Measurements from ENCODE around the gene EID3. TPM values are rescaled to one million over a fixed set of nuclear protein-coding genes. Genes with fewer than 3 reads are reported as not detected.

Gene EID3
- total RNA-seq (2022) (2.0 and 3.2 TPM in 2 replicates), Bru-seq, nascent RNA (percentile 95 among the genes with signal in this experiment), BruChase-seq, experiment 1, labeled RNA remaining after a 2-hour chase (percentile 79 among the genes with signal in this experiment), BruChase-seq, experiment 2, labeled RNA remaining after a 6-hour chase (percentile 84 among the genes with signal in this experiment)
- long read RNA-seq, result 0 reads

DNA sequence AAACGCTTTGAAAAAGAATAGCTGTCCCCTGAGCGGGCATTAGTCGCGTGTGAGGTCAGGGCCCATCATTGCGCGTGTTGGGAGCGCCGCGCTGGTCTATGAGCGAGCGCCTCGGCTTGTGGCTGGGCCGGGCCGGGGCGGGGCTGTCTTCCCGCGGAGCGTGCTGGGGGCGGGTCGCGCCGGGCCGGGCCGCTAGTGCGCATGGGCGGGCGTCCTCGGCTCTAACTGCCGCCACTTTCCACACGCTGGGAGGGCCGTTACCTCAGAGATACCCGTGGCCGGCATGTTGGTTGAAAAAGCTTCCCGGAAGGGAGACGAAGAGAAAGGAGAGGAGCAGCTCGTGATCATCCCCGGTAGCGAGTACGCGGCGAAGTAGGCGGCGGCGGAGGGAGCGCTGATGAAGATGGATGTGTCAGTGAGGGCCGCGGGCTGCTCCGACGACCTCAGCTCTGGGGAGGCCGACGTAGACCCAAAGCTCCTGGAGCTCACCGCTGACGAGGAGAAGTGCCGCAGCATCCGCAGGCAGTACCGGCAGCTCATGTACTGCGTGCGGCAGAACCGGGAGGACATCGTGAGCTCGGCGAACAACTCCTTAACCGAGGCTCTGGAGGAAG lies at the start of gene EID3:
Gene EID3 (plus strand): TSS at position 202 of the 614 bp plus-strand sequence. CDS start 196 bp downstream, at position 398.
- CTCF ChIA-PET, result no interaction called here
- intact Hi-C loops (cut with micrococcal nuclease; ENCODE audit: unreplicated experiment), result no loop called here
- H3K4me1 ChIP-seq, result peaks cover 20% of the 10 kb centered on the region
- no TSS peak for BruUV-seq (replicated peaks)
- no peak within 1 kb of the TSS for H3K4me3 ChIP-seq (ENCODE audit: low read depth, low read length)
- Mint-ChIP-seq H3K4me3 (ENCODE audit: unreplicated experiment) (no peak within 1 kb of the TSS), H3K9me3 (ENCODE audit: unreplicated experiment) (no peaks in the 10 kb centered on the region), H3K27me3 (ENCODE audit: insufficient read depth, unreplicated experiment) (no peaks in the 10 kb centered on the region), H3K27ac (ENCODE audit: unreplicated experiment) (no peak within 1 kb of the TSS), H3K36me3 (ENCODE audit: insufficient read depth, unreplicated experiment) (peaks cover 72% of the 10 kb centered on the region), H3K4me1 (ENCODE audit: low read depth, unreplicated experiment) (peaks cover 32% of the 10 kb centered on the region)
- H3K36me3 ChIP-seq (ENCODE audit: control insufficient read depth, insufficient read depth, low read length), result no peaks in the 10 kb centered on the region
- POLR2A ChIA-PET, result no interaction called here
- no peaks in the 10 kb centered on the region for H3K27me3 ChIP-seq (replicated peaks; ENCODE audit: control insufficient read depth, insufficient read depth, low read length)
- no peaks in the 10 kb centered on the region for H3K9me3 ChIP-seq
- TF ChIP-seq, protein P1, sequence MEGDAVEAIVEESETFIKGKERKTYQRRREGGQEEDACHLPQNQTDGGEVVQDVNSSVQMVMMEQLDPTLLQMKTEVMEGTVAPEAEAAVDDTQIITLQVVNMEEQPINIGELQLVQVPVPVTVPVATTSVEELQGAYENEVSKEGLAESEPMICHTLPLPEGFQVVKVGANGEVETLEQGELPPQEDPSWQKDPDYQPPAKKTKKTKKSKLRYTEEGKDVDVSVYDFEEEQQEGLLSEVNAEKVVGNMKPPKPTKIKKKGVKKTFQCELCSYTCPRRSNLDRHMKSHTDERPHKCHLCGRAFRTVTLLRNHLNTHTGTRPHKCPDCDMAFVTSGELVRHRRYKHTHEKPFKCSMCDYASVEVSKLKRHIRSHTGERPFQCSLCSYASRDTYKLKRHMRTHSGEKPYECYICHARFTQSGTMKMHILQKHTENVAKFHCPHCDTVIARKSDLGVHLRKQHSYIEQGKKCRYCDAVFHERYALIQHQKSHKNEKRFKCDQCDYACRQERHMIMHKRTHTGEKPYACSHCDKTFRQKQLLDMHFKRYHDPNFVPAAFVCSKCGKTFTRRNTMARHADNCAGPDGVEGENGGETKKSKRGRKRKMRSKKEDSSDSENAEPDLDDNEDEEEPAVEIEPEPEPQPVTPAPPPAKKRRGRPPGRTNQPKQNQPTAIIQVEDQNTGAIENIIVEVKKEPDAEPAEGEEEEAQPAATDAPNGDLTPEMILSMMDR (IDR thresholded peaks at IDR 0.05; ENCODE audit: insufficient read depth in 1 of 2, low read depth in 1 of 2, low read length in 1 of 2, severe bottlenecking in 1 of 2, unreplicated experiment in 1 of 2), result no peak
- DNase-seq, result no peak

GRCh38 chr12:104257913-104258472 lies 45.5 kb upstream of the EID3 start:
- Histone ChIP-seq H3K9me3 (no peaks in the 10 kb centered on the region), H3K27me3 (replicated peaks; ENCODE audit: control insufficient read depth, insufficient read depth, low read length) (no peaks in the 10 kb centered on the region), H3K4me3 (ENCODE audit: low read depth, low read length) (no peak overlapping the region), H3K36me3 (ENCODE audit: control insufficient read depth, insufficient read depth, low read length) (no peaks in the 10 kb centered on the region), H3K4me1 (no peaks in the 10 kb centered on the region)
- ChIA-PET CTCF (no interaction called here), POLR2A (no interaction called here)
- BruUV-seq (replicated peaks), result no TSS peak
- Mint-ChIP-seq H3K4me1 (ENCODE audit: low read depth, unreplicated experiment) (no peaks in the 10 kb centered on the region), H3K9me3 (ENCODE audit: unreplicated experiment) (no peaks in the 10 kb centered on the region), H3K36me3 (ENCODE audit: insufficient read depth, unreplicated experiment) (no peaks in the 10 kb centered on the region), H3K27ac (ENCODE audit: unreplicated experiment) (no peak overlapping the region), H3K27me3 (ENCODE audit: insufficient read depth, unreplicated experiment) (no peaks in the 10 kb centered on the region), H3K4me3 (ENCODE audit: unreplicated experiment) (no peak overlapping the region)
- intact Hi-C loops (cut with micrococcal nuclease; ENCODE audit: unreplicated experiment), result no loop called here
- TF ChIP-seq, protein P1 (IDR thresholded peaks at IDR 0.05; ENCODE audit: insufficient read depth in 1 of 2, low read depth in 1 of 2, low read length in 1 of 2, severe bottlenecking in 1 of 2, unreplicated experiment in 1 of 2), result no peak
- no peak for DNase-seq

GRCh38 chr12:104258476-104259067 lies 45.0 kb upstream of the EID3 start:
- no peaks in the 10 kb centered on the region for H3K27me3 Mint-ChIP-seq (ENCODE audit: insufficient read depth, unreplicated experiment)
- no peak overlapping the region for H3K4me3 ChIP-seq (ENCODE audit: low read depth, low read length)
- H3K36me3 Mint-ChIP-seq (ENCODE audit: insufficient read depth, unreplicated experiment), result no peaks in the 10 kb centered on the region
- ChIA-PET POLR2A (no interaction called here), CTCF (no interaction called here)
- H3K4me1 Mint-ChIP-seq (ENCODE audit: low read depth, unreplicated experiment), result no peaks in the 10 kb centered on the region
- no peak overlapping the region for H3K27ac Mint-ChIP-seq (ENCODE audit: unreplicated experiment)
- no peak for DNase-seq
- intact Hi-C loops (cut with micrococcal nuclease; ENCODE audit: unreplicated experiment), result no loop called here
- no peaks in the 10 kb centered on the region for H3K27me3 ChIP-seq (replicated peaks; ENCODE audit: control insufficient read depth, insufficient read depth, low read length)
- no peaks in the 10 kb centered on the region for H3K4me1 ChIP-seq
- no peaks in the 10 kb centered on the region for H3K36me3 ChIP-seq (ENCODE audit: control insufficient read depth, insufficient read depth, low read length)
- H3K9me3 ChIP-seq, result no peaks in the 10 kb centered on the region
- no TSS peak for BruUV-seq (replicated peaks)
- no peak overlapping the region for H3K4me3 Mint-ChIP-seq (ENCODE audit: unreplicated experiment)
- TF ChIP-seq, protein P1 (IDR thresholded peaks at IDR 0.05; ENCODE audit: insufficient read depth in 1 of 2, low read depth in 1 of 2, low read length in 1 of 2, severe bottlenecking in 1 of 2, unreplicated experiment in 1 of 2), result no peak
- no peaks in the 10 kb centered on the region for H3K9me3 Mint-ChIP-seq (ENCODE audit: unreplicated experiment)

Data from Caco-2 (cell line).